PC-9 (cell line): Measurements from ENCODE around the gene REEP5.
"Not testable (repeated sequence)": the region's sequence is repeated elsewhere in the genome, so short reads cannot be mapped to it uniquely, and the experiment has no call there.

Source experiments
- CTCF ChIP-seq: fragments of 200-600 bp; sonication (generic); conservative IDR thresholded peaks from 2 replicates; pipeline ENCODE4 v1.6.1; 2017; ENCODE audit warnings: mixed run types, antibody characterized with exemption, mild to moderate bottlenecking, moderate library complexity
- EZH2 ChIP-seq: fragments of 200-600 bp; sonication (generic); IDR thresholded peaks from 2 replicates; pipeline ENCODE4 v1.8.0; 2017; ENCODE audit warnings: antibody characterized with exemption, low read depth

- not testable (repeated sequence) for TF ChIP-seq EZH2, CTCF
These were observed 30.0 kb downstream of the REEP5 start for GRCh38 chr5:112892066-112892465.
